ENCODE data around the gene LSAMP. TPM values are rescaled to one million over a fixed set of nuclear protein-coding genes. Genes with fewer than 3 reads are reported as not detected.

The LSAMP gene
- total RNA-seq, 1 experiment from 2014 or later = 3.1 TPM

GRCh38 chr3:115877615-115877899 lies 567.7 kb downstream of the LSAMP start:
- no peaks in the 10 kb centered on the region for H3K9me3 ChIP-seq (ENCODE audit: control insufficient read depth, insufficient read depth, low read depth, low read length)
- no peak for ATAC-seq
- ChIA-PET POLR2A (interaction anchor here (0.7 kb wide), 1 partner anchor 13 kb away, joined by 3 read pairs; no protein-coding TSS in a partner anchor), CTCF (no interaction called here)
- no peaks in the 10 kb centered on the region for H3K4me1 ChIP-seq (ENCODE audit: control insufficient read depth, insufficient read depth, low read length)
- in situ Hi-C loops (cut with HindIII; ENCODE audit: low pct_unique_long_range_greater_than_20kb, low sequenced_read_pairs) = no loop called here
- no peak overlapping the region for H3K4me3 ChIP-seq (ENCODE audit: low read depth in 2 of 2, low read length in 2 of 2)
- DNase-seq (ENCODE audit: low read depth, low spot score) = no peak
- H3K27ac ChIP-seq (ENCODE audit: low read length) = no peak overlapping the region
- H3K27me3 ChIP-seq (ENCODE audit: control insufficient read depth, insufficient read depth, low read length) = no peaks in the 10 kb centered on the region
- TF ChIP-seq POLR2AphosphoS5 (IDR thresholded peaks at IDR 0.05; ENCODE audit: low read depth, low read length) = no peak
- no peak for TF ChIP-seq CTCF (IDR thresholded peaks at IDR 0.05)
- TF ChIP-seq REST (IDR thresholded peaks at IDR 0.05; ENCODE audit: insufficient read depth in 1 of 2, low read depth in 2 of 2, low read length in 1 of 2) = no peak
- TF ChIP-seq TCF7L2 (IDR thresholded peaks at IDR 0.05; ENCODE audit: low read depth, low read length) = no peak
- no peak for TF ChIP-seq SIN3A (IDR thresholded peaks at IDR 0.05; ENCODE audit: borderline replicate concordance, insufficient read depth, low read depth, low read length)
- no TSS peak for BruUV-seq (replicated peaks)
- intact Hi-C loops (cut with micrococcal nuclease; ENCODE audit: unreplicated experiment) = no loop called here
- H3K36me3 ChIP-seq (ENCODE audit: control insufficient read depth, insufficient read depth, low read length) = no peaks in the 10 kb centered on the region

DNA sequence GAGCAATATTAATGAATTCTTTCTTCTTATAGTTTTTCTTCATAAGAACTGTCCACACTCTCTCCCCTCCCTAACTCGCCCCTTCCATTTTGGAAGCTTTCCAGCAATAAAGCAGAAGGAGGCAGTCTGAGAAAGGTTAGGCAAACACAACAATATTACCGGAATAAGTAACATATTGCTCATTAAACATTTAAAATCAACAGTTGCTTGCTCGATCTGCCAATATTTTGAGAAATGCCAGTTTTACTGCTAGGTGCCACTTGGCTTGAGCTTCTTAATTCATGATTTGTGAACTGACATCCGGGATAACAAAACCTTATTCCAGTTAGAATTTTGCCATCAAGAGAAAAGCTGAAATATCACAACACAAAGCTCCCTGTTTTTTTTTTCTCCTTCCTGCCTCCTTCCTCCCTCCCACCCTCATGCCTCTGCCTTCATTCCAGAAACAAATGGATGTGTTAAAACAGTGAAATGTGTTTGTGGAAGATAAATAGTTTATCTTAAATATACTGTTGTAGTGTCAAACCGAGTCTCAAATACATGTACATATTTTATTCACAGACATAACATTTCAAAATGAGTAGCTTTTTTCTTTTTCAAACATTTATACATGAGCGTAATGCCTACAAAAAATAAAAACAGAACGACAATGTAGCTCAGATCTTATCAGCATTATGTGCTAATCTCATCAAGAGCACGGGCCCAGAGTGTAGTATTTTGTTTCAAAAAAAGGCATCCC lies 568.2 kb downstream of the LSAMP start:
- POLR2A ChIA-PET = interaction anchor here (0.7 kb wide), 1 partner anchor 12 kb away, joined by 3 read pairs; no protein-coding TSS in a partner anchor
- no TSS peak for BruUV-seq (replicated peaks)
- intact Hi-C loops (cut with micrococcal nuclease; ENCODE audit: unreplicated experiment) = no loop called here

More for the DNA sequence above, 568.2 kb downstream of the LSAMP start:
- DNase-seq (ENCODE audit: low read depth, low spot score) (no peak), ATAC-seq (no peak)
- H3K27me3 ChIP-seq (ENCODE audit: control insufficient read depth, insufficient read depth, low read length) = no peaks in the 10 kb centered on the region
- in situ Hi-C loops (cut with HindIII; ENCODE audit: low pct_unique_long_range_greater_than_20kb, low sequenced_read_pairs) = no loop called here
- no peaks in the 10 kb centered on the region for H3K9me3 ChIP-seq (ENCODE audit: control insufficient read depth, insufficient read depth, low read depth, low read length)
- H3K36me3 ChIP-seq (ENCODE audit: control insufficient read depth, insufficient read depth, low read length) = no peaks in the 10 kb centered on the region
- no peak overlapping the region for H3K4me3 ChIP-seq (ENCODE audit: low read depth in 2 of 2, low read length in 2 of 2)
- no peaks in the 10 kb centered on the region for H3K4me1 ChIP-seq (ENCODE audit: control insufficient read depth, insufficient read depth, low read length)
- CTCF ChIA-PET = no interaction called here
- no peak overlapping the region for H3K27ac ChIP-seq (ENCODE audit: low read length)
- TF ChIP-seq SIN3A (IDR thresholded peaks at IDR 0.05; ENCODE audit: borderline replicate concordance, insufficient read depth, low read depth, low read length) = no peak
- no peak for TF ChIP-seq CTCF (IDR thresholded peaks at IDR 0.05)
- no peak for TF ChIP-seq TCF7L2 (IDR thresholded peaks at IDR 0.05; ENCODE audit: low read depth, low read length)
- TF ChIP-seq REST (IDR thresholded peaks at IDR 0.05; ENCODE audit: insufficient read depth in 1 of 2, low read depth in 2 of 2, low read length in 1 of 2) = no peak
- TF ChIP-seq POLR2AphosphoS5 (IDR thresholded peaks at IDR 0.05; ENCODE audit: low read depth, low read length) = no peak
